NCI-H226 (cell line): ENCODE data around the gene TNFRSF4.
"Not testable (repeated sequence)": the region's sequence is repeated elsewhere in the genome, so short reads cannot be mapped to it uniquely, and the experiment has no call there.

Source experiments
- DNase-seq: peaks from one replicate; pipeline ENCODE4 v3.0.0-alpha.2; 2015

Gene TNFRSF4

DNA sequence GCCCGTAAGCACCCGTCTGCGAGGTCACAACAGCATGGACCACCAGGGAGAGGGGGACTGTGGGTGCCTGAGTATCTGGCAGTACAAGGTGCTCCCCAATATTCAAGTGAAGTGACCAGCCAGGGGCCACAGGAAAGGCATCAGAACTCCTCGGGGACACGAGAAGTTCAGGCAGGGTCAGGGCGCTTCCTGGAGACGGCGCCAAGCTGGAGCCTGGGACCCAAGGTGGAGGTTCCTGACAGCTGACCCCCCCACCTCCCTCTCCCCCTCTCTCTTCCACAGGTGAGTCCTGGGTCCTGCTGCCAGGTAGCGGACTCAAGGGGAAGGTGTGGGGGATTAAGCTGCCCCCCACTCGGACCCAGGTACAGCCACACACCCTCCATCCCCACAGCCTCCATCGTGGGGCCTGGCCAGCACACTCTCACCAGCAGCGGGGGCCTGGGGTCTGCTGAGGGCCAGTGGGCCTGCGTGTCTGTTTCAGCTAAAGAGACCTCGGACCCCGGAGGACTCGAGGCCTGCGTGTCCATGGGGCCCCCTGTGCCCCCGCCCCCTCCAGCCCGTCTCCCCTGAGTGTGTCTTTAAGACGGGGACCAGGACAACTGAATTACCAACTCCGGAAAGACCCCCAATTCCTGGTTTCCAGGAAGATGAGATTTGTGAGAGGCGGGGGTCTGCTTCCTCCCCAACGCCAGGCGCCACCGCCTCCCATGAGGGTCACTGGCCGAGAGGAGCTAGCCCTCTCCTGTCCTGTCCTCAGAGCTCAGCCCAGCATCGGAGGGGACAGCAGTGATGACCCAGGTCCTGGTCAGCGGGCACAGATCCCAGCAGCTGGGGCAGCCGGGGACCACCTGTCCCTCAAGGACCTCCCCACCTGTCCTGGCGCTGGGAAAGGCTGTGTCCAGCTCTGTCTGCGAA lies 13.7 kb downstream of the TNFRSF4 start:
- no peak for DNase-seq

DNA sequence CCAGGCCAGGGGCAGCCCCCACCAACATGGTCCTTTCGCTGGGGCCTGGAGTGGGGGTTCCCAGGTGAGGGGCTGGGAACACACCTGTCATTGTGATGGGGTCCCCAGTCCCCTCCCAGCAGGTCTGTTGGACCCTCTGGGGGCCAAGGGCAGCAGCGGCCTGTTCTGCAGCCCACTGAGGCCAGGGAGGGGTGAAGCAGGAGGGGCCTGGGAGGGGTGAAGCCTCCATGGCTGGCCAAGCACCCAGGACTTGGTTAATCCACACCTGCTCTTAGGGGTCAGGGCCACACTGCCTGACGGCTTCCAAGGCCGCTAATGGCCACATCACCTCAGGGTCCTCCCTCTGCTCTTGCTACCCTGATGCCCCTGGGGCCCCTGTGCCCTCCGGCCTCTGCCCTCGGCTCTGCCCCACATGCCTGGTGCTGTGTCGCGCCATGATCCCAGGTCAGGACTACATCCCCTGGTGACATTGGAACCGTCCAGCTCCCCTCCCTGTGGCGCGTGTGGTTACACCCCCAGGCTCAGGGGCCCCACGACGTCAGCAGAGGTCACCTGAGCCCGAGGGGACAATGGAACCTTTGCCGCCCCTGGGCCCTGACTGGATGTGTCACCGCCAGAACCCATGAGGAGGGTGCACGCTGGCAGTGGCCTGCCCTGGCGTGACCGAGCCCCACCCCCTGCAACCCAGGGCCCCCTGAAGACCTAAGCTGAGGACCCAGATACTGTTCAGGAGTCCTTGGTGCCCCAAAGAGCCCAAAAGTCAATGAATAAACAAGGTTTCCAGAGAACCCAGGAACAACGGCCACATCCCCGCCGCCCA lies 14.6 kb downstream of the TNFRSF4 start:
- no peak for DNase-seq

DNA sequence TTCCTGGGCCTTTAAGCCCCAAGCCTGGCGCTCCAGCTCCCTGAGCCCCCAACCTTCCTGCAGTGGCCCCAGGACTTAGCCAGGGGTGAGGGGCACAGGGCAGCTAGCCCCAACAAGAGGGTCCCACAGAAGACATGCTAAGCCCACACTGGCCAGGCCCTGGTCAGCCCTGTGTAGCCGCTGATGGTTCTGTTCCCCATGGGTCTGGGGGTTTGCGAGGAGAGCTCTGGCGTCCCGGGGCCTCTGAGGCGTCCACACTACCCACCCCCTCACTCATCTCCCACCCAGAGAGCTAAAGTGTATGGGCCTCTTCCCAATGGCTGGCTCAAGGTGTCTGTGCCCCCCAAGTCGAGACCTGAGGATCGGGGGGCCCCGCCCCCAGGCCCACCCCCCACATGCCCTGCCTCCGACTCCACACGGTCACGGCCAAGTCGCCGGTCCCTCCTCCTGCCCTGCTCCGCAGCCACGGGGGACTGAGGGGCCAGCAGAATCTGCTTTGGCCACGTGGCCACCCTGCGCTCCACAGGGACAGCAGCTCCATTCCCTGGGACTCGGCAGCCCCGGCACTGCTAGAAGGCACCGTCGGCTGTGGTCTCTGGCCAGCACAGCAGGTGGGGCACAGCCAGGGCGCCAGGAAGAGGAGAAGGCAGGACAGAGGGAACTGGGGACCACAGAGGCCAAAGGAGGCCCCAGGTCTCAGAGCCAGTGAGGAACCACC lies 15.4 kb downstream of the TNFRSF4 start:
- DNase-seq: no peak

DNA sequence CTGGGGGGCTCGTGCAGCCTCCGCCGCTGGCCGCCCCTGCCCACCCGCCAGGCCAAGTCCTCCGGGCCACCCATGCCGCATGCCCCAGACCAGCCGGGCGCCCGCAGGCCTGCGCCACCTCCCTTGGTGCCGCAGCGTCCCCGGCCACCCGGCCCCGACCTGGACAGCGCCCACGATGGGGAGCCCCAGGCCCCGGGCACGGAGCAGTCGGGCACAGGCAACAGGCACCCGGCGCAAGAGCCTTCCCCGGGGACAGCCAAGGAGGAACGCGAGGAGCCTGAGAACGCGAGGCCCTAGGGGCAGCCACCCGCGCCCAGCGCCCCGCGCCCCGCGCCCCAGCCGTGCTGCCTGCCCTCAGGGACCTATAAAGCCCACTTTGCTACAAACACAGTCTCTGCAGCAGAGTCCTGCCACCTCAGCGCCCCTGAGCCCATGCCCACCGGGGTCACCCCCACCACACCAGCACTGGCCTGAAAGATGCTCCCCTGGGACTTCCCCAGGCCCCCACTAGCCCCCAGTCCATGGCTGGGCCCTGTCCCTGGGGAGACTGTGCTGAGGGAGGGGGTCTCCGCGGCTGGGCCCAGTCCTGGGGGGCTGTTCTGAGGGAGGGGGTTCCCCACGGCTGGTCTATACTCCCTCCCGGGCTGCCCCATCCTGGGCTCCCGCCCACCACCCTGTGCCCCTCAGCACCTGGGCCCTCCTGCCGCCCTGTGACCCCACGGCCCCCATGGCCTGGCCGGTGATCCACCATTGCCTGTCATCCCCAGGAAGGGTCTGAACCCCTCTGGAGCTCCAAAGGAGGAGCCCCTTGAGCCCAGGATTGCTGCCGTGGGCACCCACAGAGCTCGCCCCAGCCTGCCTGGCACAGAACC lies 16.2 kb downstream of the TNFRSF4 start:
- no peak for DNase-seq

DNA sequence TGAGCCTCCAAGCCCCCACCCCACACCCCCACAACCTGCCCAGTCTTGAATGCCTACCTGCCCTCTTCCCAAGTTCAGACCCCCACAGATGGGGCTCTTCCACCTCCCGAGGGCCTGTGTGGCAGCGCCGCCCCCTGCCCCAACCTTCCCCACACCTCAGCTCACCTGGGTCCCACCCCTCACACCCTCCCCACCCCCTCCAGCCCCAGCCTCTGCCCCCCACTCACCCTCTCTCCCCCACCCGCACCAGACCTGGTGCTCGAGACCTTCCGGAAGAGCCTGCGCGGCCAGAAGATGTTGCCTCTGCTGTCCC lies 16.8 kb downstream of the TNFRSF4 start:
- DNase-seq: no peak

DNA sequence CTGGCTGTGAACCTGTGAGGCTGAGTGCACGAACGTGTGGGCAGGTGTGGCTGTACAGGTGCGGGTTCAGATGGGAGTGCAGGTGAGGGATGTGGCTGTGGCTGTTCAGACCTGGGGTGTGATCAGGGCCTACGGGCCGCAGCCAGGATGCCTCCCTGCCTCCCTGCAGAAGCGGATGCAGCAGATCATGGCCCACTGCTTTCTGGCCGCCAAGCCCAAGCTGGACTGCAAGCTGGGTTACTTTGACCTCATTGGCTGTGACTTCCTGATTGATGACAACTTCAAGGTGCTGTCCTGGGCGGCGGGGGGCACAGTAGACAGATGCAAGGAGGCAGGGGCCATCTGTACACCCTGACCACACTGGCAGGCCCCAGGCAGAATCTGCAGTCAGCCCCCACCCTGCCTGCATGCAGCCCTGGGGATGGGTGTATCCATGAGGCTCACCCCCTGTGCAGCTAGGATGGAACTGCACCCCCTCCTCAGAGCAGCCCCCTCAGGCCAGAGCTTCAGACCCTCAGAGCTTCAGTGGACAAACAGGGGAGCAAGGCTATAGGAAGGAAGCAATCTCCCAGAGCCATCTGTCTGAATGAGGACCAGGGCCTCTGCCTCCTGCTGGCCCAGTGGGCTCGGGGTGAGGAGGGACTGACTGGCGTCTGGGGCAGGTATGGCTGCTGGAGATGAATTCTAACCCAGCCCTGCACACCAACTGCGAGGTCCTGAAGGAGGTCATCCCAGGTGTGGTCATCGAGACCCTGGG lies 17.3 kb downstream of the TNFRSF4 start:
- no peak for DNase-seq

- DNase-seq: not testable (repeated sequence)
Measured at GRCh38 chr1:1195726-1196125, 18.2 kb downstream of the TNFRSF4 start.

DNA sequence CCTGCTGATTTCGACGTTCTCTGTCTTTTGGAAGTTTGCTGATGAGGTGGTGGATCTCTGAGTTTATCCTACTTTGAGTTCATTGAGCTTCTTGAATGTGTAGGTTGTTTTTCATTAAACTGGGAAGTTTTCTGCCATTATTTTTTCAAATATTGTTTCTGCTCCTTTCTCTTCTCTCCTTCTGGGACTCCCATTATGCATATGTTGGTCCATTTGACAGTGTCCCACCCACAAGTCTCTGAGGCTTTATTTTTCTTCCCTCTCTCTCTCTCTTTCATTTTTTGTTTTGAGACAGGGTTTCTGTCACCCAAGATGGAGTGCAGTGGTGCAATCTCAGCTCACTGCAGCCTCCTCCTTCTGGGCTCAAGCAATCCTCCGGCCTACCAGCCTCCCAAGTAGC lies 19.2 kb downstream of the TNFRSF4 start:
- no peak for DNase-seq

DNA sequence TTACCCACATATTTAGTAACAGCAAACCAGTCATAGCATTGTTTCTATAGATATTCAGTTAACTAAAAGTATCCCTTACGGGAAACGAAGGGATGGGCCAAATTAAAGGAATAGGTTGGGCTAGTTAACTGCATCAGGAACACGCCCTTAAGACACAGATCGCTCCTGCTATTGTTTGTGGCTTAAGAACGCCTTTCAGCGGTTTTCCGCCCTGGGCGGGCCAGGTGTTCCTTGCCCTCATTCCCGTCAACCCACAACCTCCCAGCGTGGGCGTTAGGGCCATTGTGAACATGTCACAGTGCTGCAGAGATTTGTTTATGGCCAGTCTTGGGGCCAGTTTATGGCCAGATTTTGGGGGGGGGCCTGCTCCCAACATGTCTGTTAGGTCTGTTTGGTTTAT lies 22.2 kb downstream of the TNFRSF4 start:
- no peak for DNase-seq

- DNase-seq: no peak
Measured at GRCh38 chr1:1189111-1189510, 24.8 kb downstream of the TNFRSF4 start.

DNA sequence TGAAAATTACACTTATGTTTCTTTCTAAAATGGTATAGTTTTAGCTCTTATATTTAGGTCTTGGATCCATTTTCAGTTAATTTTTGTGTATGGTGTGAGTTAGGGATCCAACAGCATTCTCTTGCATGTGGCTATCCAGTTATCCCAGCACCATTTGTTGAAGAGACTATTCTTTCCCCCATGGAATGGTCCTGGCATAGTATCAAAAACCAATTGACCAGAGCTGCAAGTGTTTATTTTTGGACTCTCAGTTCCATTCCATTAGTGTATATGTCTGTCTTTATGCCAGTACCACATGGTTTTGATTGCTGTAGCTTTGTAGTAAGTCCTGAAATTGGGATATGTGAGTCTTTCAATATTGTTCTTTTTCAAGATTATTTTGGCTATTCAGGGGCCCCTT lies 26.0 kb downstream of the TNFRSF4 start:
- DNase-seq: no peak

- no peak for DNase-seq
Measured at GRCh38 chr1:1185101-1185765, 28.7 kb downstream of the TNFRSF4 start.

GRCh38 chr1:1183833-1184775 lies 29.8 kb downstream of the TNFRSF4 start:
- no peak for DNase-seq

DNA sequence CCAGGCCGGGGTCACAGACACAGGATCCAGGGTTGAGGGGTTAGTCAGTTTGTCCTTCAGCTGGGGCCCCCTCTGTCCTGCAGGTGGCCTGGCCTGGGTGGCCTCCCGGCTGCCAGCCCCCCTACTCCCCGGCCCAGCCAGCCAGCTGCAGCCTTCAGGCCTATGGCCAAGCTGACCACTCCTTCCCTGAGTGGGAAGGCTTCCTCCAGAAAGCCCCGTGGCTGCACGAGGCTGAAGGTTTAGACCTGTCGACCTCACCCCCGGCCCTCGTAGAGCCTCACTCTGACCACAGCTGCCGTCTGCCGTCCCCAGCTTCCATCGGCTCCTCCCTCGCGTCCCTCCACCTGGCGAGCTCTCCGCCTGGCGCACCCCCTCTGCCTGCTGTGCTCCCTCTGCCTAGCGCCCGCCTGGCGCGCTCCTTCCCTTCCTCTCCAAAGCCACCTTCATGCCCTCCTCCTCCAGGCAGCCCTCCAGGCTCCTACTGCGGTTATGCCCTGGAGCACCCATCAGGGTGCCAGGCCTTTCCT lies 30.7 kb downstream of the TNFRSF4 start:
- DNase-seq: no peak

DNA sequence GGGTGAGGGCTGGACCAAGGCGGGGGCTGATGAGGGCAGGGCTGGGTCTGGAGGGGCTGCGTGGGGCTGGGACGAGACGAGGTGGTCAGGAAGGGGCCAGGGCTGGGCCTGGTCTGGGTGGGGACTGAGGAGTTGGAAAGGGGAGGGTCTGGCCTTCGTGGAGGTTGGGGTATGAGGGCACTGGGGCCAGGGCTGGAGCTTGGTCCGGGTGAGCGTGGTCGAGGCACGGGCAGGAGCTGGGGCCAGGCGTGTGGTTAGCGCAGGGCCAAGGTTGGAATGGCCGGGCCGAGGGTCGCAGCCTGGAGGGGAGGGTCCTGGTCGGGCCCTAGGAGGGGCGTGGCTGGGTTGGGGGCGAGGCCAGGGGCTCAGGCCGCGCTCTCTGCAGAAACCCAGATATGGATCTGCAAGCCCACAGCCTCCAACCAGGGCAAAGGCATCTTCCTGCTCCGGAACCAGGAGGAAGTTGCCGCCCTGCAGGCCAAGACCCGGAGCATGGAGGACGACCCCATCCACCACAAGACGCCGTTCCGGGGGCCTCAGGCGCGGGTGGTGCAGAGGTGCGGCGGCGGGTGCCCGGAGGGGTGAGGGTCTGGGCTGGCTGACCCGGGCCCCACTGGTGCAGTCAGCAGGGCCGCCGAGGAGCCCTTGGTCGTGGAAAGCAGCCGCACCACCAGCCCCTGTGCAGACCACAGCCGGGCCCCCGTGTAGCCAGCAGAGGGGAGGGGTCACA lies 31.3 kb downstream of the TNFRSF4 start:
- DNase-seq: no peak

DNA sequence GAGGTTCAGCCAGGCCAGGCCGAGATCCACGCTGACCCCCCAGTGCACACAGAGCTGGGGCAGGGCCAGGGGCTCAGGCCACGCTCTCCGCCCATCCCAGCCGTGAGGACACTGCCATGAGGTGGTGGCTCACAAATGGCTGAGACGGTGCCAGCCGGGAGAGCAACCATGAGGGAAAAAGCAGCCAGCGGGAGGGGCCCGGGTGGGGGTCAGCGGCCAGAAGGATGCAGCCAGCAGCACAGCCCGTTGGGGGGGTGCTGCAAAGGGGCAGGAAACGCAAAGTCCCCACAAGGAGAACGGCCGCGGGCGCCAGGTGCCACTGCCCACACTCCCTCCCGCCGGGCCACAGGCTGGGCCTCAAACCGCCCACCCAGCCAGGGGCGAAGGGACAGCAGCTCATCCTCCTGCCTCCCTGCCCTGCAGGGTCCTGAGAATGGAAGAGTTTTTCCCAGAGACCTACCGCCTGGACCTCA lies 32.0 kb downstream of the TNFRSF4 start:
- no peak for DNase-seq

DNA sequence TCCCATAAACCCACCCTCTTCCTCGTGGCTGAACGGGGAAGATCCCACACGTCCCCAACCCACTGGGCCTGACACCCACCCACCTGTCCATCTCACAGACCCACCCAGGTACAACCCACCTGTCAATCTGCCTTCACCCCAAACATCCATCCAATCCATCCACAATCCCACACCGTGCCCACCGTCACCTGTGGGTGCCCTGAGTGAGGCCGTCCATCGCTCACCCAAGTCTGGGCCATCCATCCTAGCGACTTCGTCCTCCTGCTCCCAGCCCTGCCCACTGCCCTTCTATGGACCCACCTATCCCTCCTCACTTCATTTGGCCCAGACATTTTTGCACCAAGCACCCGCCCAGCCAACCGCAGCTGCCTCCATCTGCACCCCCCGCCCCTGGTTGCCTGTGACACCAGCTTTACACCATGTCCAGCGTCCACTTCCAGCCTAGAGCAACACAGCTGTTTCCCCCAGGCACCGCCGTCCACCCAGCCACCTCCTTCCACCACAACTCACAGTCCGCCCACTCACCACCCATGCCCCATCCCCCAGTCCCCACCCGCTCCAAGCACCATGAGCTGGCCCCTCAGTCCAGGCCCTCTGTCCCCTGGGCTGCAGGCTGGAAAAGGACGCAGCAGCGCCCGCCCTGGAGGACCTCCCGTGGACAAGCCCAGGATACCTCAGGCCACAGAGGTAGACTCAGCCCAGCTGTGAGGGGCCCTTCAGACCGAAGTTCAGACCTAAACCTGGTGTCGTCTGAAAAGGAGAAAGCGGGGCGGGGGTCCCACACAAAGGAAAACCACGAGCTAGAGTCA lies 32.6 kb downstream of the TNFRSF4 start:
- no peak for DNase-seq
